Measurements from ENCODE around the gene MED8. TPM values are rescaled to one million over a fixed set of nuclear protein-coding genes. Genes with fewer than 3 reads are reported as not detected.
A peak's percentile ranks its signal among the peaks of the same experiment; 100 is the strongest.

The MED8 gene
- total and polyA plus RNA-seq, 2 donors (not counting 1 experiment from before 2014, with no cell fraction given): 49.7 to 69.2 TPM

DNA sequence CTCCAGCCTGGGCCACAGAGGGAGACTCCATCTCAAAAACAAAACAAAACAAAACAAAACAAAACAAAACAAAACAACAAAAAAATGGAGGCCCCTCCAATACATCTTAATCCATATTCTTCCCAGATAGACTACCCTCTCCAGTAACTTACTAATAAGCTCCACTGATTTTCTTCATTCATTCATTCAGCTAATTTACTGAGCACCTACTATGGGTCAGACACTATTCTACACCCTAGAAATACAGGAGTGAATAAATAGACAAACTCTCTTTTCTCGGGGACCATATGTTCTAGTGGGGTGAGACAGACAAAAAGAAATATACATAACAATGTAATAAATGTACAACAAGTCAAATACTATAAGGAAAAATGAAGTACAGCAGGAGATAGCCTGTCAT is 38.6 kb downstream of the MED8 start:
- TF ChIP-seq, protein P1, sequence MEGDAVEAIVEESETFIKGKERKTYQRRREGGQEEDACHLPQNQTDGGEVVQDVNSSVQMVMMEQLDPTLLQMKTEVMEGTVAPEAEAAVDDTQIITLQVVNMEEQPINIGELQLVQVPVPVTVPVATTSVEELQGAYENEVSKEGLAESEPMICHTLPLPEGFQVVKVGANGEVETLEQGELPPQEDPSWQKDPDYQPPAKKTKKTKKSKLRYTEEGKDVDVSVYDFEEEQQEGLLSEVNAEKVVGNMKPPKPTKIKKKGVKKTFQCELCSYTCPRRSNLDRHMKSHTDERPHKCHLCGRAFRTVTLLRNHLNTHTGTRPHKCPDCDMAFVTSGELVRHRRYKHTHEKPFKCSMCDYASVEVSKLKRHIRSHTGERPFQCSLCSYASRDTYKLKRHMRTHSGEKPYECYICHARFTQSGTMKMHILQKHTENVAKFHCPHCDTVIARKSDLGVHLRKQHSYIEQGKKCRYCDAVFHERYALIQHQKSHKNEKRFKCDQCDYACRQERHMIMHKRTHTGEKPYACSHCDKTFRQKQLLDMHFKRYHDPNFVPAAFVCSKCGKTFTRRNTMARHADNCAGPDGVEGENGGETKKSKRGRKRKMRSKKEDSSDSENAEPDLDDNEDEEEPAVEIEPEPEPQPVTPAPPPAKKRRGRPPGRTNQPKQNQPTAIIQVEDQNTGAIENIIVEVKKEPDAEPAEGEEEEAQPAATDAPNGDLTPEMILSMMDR (conservative IDR thresholded peaks at IDR 0.05 in 1 of 2, IDR thresholded peaks at IDR 0.05 in 1 of 2; ENCODE audit: low read depth in 1 of 2, low read length in 2 of 2): no peak
- TF ChIP-seq EZH2 (IDR thresholded peaks at IDR 0.05; ENCODE audit: low read length, missing control alignments): no peak
- H3K9me3 ChIP-seq (ENCODE audit: control insufficient read depth, insufficient read depth, low read depth, low read length): no peaks in the 10 kb centered on the region
- H3K79me2 ChIP-seq (ENCODE audit: control insufficient read depth, insufficient read depth, low read length): no peaks in the 10 kb centered on the region
- peaks cover 9% of the 10 kb centered on the region for H3K27me3 ChIP-seq (ENCODE audit: control insufficient read depth, insufficient read depth, low read length)
- H3K27ac ChIP-seq (ENCODE audit: insufficient read depth, low read length): no peak overlapping the region
- no peaks in the 10 kb centered on the region for H4K20me1 ChIP-seq (ENCODE audit: control insufficient read depth, extremely low read depth, insufficient read depth, low read length)
- H3K9ac ChIP-seq (ENCODE audit: insufficient read depth, low read length): no peak overlapping the region
- H2AFZ ChIP-seq (ENCODE audit: low read length): no peak overlapping the region
- no peak overlapping the region for H3K4me2 ChIP-seq (ENCODE audit: extremely low read depth, insufficient read depth, low read length)
- peaks cover 2% of the 10 kb centered on the region for H3K4me1 ChIP-seq (ENCODE audit: control insufficient read depth, extremely low read depth, insufficient read depth, low read length)
- DNase-seq (ENCODE audit: low read depth in 2 of 2): no peak
- no peak overlapping the region for H3K4me3 ChIP-seq (replicated peaks in 1 of 4; ENCODE audit: control extremely low read depth in 1 of 4, insufficient read depth in 1 of 4, low read depth in 3 of 4, low read length in 4 of 4)
- H3K36me3 ChIP-seq (ENCODE audit: control insufficient read depth, insufficient read depth, low read length): no peaks in the 10 kb centered on the region

DNA sequence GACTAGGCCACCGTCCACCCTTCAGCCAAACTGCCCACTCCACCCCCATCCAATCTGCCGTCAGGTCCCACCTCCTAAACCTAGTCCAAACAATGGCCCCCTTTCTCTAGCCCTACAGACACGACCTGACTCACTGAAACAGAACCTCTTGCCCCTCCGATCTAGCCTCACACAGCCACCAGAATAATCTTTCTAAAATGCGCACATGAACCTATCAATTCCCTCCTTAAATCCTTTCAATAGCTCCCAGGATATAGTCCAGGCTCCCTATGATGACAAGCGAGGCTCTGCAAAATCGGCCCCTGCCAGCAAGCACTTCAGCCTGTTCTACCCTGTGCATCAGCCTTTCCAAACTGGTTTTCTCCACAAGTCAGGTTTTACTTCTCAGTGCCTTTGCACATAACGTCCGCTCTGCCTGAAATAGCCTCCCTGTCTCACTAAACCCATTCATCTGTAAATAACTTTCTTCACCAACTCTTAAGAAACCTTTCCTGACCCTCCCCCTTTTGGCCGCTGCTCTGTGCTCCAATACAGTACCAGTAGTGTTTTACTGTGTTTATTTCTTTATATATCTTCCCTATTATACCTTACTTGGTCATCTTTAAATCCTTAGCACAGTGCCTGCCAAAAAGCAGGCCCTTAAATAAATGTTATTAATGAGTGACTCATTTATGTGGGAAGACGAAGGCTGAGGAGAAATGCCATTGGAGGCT is 39.9 kb downstream of the MED8 start:
- Histone ChIP-seq H3K27me3 (ENCODE audit: control insufficient read depth, insufficient read depth, low read length) (peaks cover 9% of the 10 kb centered on the region), H3K9ac (ENCODE audit: insufficient read depth, low read length) (no peak overlapping the region), H3K27ac (ENCODE audit: insufficient read depth, low read length) (no peak overlapping the region), H4K20me1 (ENCODE audit: control insufficient read depth, extremely low read depth, insufficient read depth, low read length) (no peaks in the 10 kb centered on the region), H3K9me3 (ENCODE audit: control insufficient read depth, insufficient read depth, low read depth, low read length) (no peaks in the 10 kb centered on the region), H3K4me3 (replicated peaks in 1 of 4; ENCODE audit: control extremely low read depth in 1 of 4, insufficient read depth in 1 of 4, low read depth in 3 of 4, low read length in 4 of 4) (peak overlapping the region in 2 of 4 experiments; percentile 54 to 58), H3K4me2 (ENCODE audit: extremely low read depth, insufficient read depth, low read length) (peak overlapping the region; percentile 33), H3K79me2 (ENCODE audit: control insufficient read depth, insufficient read depth, low read length) (no peaks in the 10 kb centered on the region), H2AFZ (ENCODE audit: low read length) (no peak overlapping the region), H3K4me1 (ENCODE audit: control insufficient read depth, extremely low read depth, insufficient read depth, low read length) (peaks cover 2% of the 10 kb centered on the region), H3K36me3 (ENCODE audit: control insufficient read depth, insufficient read depth, low read length) (no peaks in the 10 kb centered on the region)
- peak; percentile 71 to 95 for DNase-seq (ENCODE audit: low read depth in 2 of 2)
- TF ChIP-seq, protein P1 (conservative IDR thresholded peaks at IDR 0.05 in 1 of 2, IDR thresholded peaks at IDR 0.05 in 1 of 2; ENCODE audit: low read depth in 1 of 2, low read length in 2 of 2): no peak
- TF ChIP-seq EZH2 (IDR thresholded peaks at IDR 0.05; ENCODE audit: low read length, missing control alignments): no peak

DNA sequence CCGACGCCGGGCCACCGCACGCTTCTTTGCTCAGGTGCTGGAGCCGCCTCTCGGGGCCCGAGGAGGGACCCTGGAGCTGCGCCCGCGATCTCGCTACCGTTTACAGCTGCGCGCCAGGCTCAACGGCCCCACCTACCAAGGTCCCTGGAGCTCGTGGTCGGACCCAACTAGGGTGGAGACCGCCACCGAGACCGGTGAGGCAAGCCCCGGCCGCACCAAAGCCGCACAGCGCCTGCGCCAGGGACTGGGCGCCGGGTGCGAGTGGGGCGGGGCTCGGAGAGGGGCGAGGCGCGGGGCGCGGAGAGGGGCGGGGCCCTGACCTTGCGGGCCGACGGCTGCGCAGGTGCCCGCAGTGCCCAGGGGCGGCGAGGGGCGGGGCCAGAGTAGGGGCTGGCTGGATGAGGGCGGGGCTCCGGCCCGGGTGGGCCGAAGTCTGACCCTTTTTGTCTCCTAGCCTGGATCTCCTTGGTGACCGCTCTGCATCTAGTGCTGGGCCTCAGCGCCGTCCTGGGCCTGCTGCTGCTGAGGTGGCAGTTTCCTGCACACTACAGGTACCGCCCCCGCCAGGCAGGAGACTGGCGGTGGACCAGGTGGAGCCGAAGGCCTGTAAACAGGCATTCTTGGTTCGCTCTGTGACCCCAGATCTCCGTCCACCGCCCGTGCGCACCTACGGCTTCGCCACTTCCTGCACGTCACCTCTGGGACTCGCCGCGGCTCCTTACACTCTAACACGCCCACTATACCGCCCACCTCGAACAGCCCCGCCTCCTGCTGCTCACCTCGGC is 40.6 kb downstream of the MED8 start:
- Histone ChIP-seq H3K27ac (ENCODE audit: insufficient read depth, low read length) (no peak overlapping the region), H3K9ac (ENCODE audit: insufficient read depth, low read length) (no peak overlapping the region)
- DNase-seq (ENCODE audit: low read depth in 2 of 2): peak in 1 of 2 donors; percentile 79

More for the DNA sequence above, 40.6 kb downstream of the MED8 start:
- peak overlapping the region; percentile 66 for H3K4me2 ChIP-seq (ENCODE audit: extremely low read depth, insufficient read depth, low read length)
- H2AFZ ChIP-seq (ENCODE audit: low read length): peak overlapping the region; percentile 45
- no peaks in the 10 kb centered on the region for H3K79me2 ChIP-seq (ENCODE audit: control insufficient read depth, insufficient read depth, low read length)
- peak overlapping the region; percentile 28 to 58 (median 42) for H3K4me3 ChIP-seq (replicated peaks in 1 of 4; ENCODE audit: control extremely low read depth in 1 of 4, insufficient read depth in 1 of 4, low read depth in 3 of 4, low read length in 4 of 4)
- no peaks in the 10 kb centered on the region for H4K20me1 ChIP-seq (ENCODE audit: control insufficient read depth, extremely low read depth, insufficient read depth, low read length)
- TF ChIP-seq, protein P1 (conservative IDR thresholded peaks at IDR 0.05 in 1 of 2, IDR thresholded peaks at IDR 0.05 in 1 of 2; ENCODE audit: low read depth in 1 of 2, low read length in 2 of 2): no peak
- TF ChIP-seq EZH2 (IDR thresholded peaks at IDR 0.05; ENCODE audit: low read length, missing control alignments): no peak
- H3K27me3 ChIP-seq (ENCODE audit: control insufficient read depth, insufficient read depth, low read length): peaks cover 9% of the 10 kb centered on the region
- H3K4me1 ChIP-seq (ENCODE audit: control insufficient read depth, extremely low read depth, insufficient read depth, low read length): peaks cover 2% of the 10 kb centered on the region
- H3K9me3 ChIP-seq (ENCODE audit: control insufficient read depth, insufficient read depth, low read depth, low read length): no peaks in the 10 kb centered on the region
- no peaks in the 10 kb centered on the region for H3K36me3 ChIP-seq (ENCODE audit: control insufficient read depth, insufficient read depth, low read length)
